ENCODE measurements around the gene MAP3K10. TPM values are rescaled to one million over a fixed set of nuclear protein-coding genes. Genes with fewer than 3 reads are reported as not detected.
A peak's percentile ranks its signal among the peaks of the same experiment; 100 is the strongest.

Gene MAP3K10
- total and polyA plus RNA-seq, 2 of the 13 experiments (the other 11 are each of a cell fraction or from before 2014, with no cell fraction given), result 3.4 to 5.0 TPM

- TF ChIP-seq PBX3 (CRISPR knock-in tag; IDR thresholded peaks at IDR 0.05; ENCODE audit: borderline replicate concordance) (no peak; the same call in 1 of the 2 replicates), ZNF850 (CRISPR knock-in tag; conservative IDR thresholded peaks at IDR 0.05) (no peak), ZBTB38 (CRISPR knock-in tag; IDR thresholded peaks at IDR 0.05) (peak; percentile 57; the same call in 1 of the 2 replicates), GFI1 (CRISPR knock-in tag; IDR thresholded peaks at IDR 0.05; ENCODE audit: borderline replicate concordance) (no peak), SALL1 (CRISPR knock-in tag; IDR thresholded peaks at IDR 0.05) (peak; percentile 72), EZH2 (conservative IDR thresholded peaks at IDR 0.05; ENCODE audit: low read depth, low read length) (no peak), SPEN (CRISPR knock-in tag; IDR thresholded peaks at IDR 0.05; ENCODE audit: low read depth) (peak; percentile 53; the same call in 1 of the 2 replicates), ZBTB34 (CRISPR knock-in tag; IDR thresholded peaks at IDR 0.05) (no peak), ZNF292 (CRISPR knock-in tag; IDR thresholded peaks at IDR 0.05; ENCODE audit: borderline replicate concordance, low read depth) (no peak), RBM39 (IDR thresholded peaks at IDR 0.05; ENCODE audit: low read depth, low read length, poor library complexity, severe bottlenecking) (no peak), ZNF235 (CRISPR knock-in tag; IDR thresholded peaks at IDR 0.05; ENCODE audit: borderline replicate concordance) (no peak; the same call in none of the 2 replicates), ZNF891 (CRISPR knock-in tag; IDR thresholded peaks at IDR 0.05) (peak; percentile 53; the same call in 1 of the 2 replicates), ZFP82 (CRISPR knock-in tag; IDR thresholded peaks at IDR 0.05; ENCODE audit: borderline replicate concordance) (0 out of 2 replicates have a peak, but pooled peaks have one; percentile 65), FOXO4 (CRISPR knock-in tag; conservative IDR thresholded peaks at IDR 0.05) (no peak), ZNF720 (CRISPR knock-in tag; IDR thresholded peaks at IDR 0.05) (no peak), ZFP36L2 (CRISPR knock-in tag; IDR thresholded peaks at IDR 0.05) (no peak), TBP (CRISPR knock-in tag; IDR thresholded peaks at IDR 0.05) (no peak), ZNF577 (CRISPR knock-in tag; IDR thresholded peaks at IDR 0.05; ENCODE audit: borderline replicate concordance, low read depth) (no peak), ZNF441 (CRISPR knock-in tag; IDR thresholded peaks at IDR 0.05; ENCODE audit: borderline replicate concordance) (peak; percentile 69; the same call in 1 of the 2 replicates), TBL1XR1 (IDR thresholded peaks at IDR 0.05; ENCODE audit: borderline replicate concordance, low read length, partially characterized antibody) (no peak), DDIT3 (CRISPR knock-in tag; IDR thresholded peaks at IDR 0.05) (no peak; the same call in 1 of the 2 replicates), ZNF781 (CRISPR knock-in tag; IDR thresholded peaks at IDR 0.05; ENCODE audit: borderline replicate concordance, not compliant biosample characterization) (no peak), ZNF784 (CRISPR knock-in tag; IDR thresholded peaks at IDR 0.05; ENCODE audit: borderline replicate concordance) (no peak)
Measured at GRCh38 chr19:40190891-40191835, at the start of gene MAP3K10 (continued).

Data from HepG2 (cell line).